GM18873 (cell line): ENCODE measurements around the gene NDUFAF3.
"Not testable (repeated sequence)": the region's sequence is repeated elsewhere in the genome, so short reads cannot be mapped to it uniquely, and the experiment has no call there.

Source experiments
- ATAC-seq: cut with Tn5 transposase; IDR thresholded peaks from one replicate; pipeline ENCODE4 v1.9.1; 2021; ENCODE audit warnings: mild to moderate bottlenecking, moderate library complexity, moderate number of reproducible peaks; ENCODE audit not compliant: unreplicated experiment, low FRiP score

Gene NDUFAF3

GRCh38 chr3:48997714-48998637, 23.9 kb upstream of the NDUFAF3 start:
- no peak for ATAC-seq

- no peak for ATAC-seq
Observed at GRCh38 chr3:48999085-48999858, 22.6 kb upstream of the NDUFAF3 start.

- no peak for ATAC-seq
Observed at GRCh38 chr3:49001155-49001554, 20.8 kb upstream of the NDUFAF3 start.

- ATAC-seq: no peak
Observed at GRCh38 chr3:49004352-49005302, 17.3 kb upstream of the NDUFAF3 start.

GRCh38 chr3:49005303-49005680, 16.6 kb upstream of the NDUFAF3 start:
- ATAC-seq: no peak

- no peak for ATAC-seq
Observed at GRCh38 chr3:49005998-49006397, 15.9 kb upstream of the NDUFAF3 start.

- ATAC-seq: no peak
Observed at GRCh38 chr3:49006408-49007067, 15.4 kb upstream of the NDUFAF3 start.

- peak; percentile 81 for ATAC-seq
Observed at GRCh38 chr3:49007068-49007770, 14.7 kb upstream of the NDUFAF3 start, which contains the start of gene WDR6. Gene WDR6, plus strand, starts transcription at chr3:49007391. Its CDS starts 41 bp downstream, at chr3:49007432.

- peak; percentile 25 for ATAC-seq
Observed at GRCh38 chr3:49007771-49008528, 14.0 kb upstream of the NDUFAF3 start.

- ATAC-seq: not testable (repeated sequence)
Observed at GRCh38 chr3:49008627-49009026, 13.3 kb upstream of the NDUFAF3 start.

GRCh38 chr3:49009396-49009795, 12.5 kb upstream of the NDUFAF3 start:
- no peak for ATAC-seq

- no peak for ATAC-seq
Observed at GRCh38 chr3:49012441-49013017, 9.4 kb upstream of the NDUFAF3 start.

GRCh38 chr3:49013113-49013737, 8.7 kb upstream of the NDUFAF3 start:
- no peak for ATAC-seq

GRCh38 chr3:49013738-49014660, 7.9 kb upstream of the NDUFAF3 start:
- ATAC-seq: no peak

- ATAC-seq: no peak
Observed at GRCh38 chr3:49015072-49015471, 6.8 kb upstream of the NDUFAF3 start.

- no peak for ATAC-seq
Observed at GRCh38 chr3:49015765-49016164, 6.2 kb upstream of the NDUFAF3 start.
